ENCODE data around the gene GTPBP3. TPM values are rescaled to one million over a fixed set of nuclear protein-coding genes. Genes with fewer than 3 reads are reported as not detected.

Gene GTPBP3
- total and polyA plus RNA-seq, 8 donors = 16.9 to 29.0 (median 21.8) TPM

DNA sequence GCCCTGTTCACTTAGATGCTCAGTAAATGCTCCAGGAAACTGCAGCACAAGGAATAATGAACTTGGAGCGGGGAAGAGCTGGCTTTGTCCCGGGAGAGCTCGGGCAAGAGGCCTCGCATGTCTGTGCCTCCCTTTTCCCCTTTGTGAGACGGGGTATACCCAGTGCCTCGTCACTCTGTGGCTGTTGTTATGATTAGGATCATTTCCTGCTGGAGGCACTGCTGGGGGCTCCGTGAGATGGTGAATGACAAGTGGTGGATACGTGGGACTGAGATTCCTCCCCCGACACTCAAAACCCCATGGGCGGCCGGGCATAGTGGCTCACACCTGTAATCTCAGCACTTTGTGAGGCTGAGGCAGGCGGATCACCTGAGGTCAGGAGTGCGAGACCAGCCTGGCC is 40.9 kb downstream of the GTPBP3 start:
- H3K27me3 ChIP-seq = peaks cover 0 to 19% of the 10 kb centered on the region in 2 donors
- H3K9me3 ChIP-seq = no peaks in the 10 kb centered on the region
- TF ChIP-seq, protein P1, sequence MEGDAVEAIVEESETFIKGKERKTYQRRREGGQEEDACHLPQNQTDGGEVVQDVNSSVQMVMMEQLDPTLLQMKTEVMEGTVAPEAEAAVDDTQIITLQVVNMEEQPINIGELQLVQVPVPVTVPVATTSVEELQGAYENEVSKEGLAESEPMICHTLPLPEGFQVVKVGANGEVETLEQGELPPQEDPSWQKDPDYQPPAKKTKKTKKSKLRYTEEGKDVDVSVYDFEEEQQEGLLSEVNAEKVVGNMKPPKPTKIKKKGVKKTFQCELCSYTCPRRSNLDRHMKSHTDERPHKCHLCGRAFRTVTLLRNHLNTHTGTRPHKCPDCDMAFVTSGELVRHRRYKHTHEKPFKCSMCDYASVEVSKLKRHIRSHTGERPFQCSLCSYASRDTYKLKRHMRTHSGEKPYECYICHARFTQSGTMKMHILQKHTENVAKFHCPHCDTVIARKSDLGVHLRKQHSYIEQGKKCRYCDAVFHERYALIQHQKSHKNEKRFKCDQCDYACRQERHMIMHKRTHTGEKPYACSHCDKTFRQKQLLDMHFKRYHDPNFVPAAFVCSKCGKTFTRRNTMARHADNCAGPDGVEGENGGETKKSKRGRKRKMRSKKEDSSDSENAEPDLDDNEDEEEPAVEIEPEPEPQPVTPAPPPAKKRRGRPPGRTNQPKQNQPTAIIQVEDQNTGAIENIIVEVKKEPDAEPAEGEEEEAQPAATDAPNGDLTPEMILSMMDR (IDR thresholded peaks at IDR 0.05) = no peak
- no peaks in the 10 kb centered on the region for H3K36me3 ChIP-seq
- H3K4me1 ChIP-seq = peaks cover 0 to 35% of the 10 kb centered on the region in 2 donors
- intact Hi-C loops (cut with DNase I) = no loop called here
- no peak overlapping the region for H3K4me3 ChIP-seq
- no peak overlapping the region for H3K27ac ChIP-seq
- DNase-seq = no peak
- no peak for ATAC-seq

DNA sequence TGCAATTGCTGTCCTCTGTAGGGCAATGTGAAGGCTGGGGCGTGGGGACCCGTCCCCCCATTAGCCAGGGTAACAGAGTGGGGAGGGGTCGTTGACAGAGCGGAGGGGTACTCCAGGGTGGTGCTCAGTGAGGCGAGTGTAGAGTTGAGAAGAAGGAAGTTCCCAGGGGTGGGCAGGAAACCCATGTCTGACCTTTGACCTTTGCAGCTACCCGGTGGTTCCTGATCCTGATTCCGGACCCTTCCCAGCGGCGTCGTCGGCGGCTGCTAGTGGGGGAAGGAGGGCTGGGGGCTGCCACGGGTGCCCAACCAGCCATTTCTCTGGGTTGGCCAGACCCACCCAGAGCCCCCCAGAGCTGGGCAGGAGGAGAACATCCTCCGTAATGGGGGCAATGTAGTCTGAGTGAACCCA is 41.9 kb downstream of the GTPBP3 start:
- no peak for ATAC-seq
- Histone ChIP-seq H3K27ac (no peak overlapping the region), H3K9me3 (no peaks in the 10 kb centered on the region), H3K36me3 (no peaks in the 10 kb centered on the region), H3K4me3 (no peak overlapping the region), H3K4me1 (peaks cover 0 to 41% of the 10 kb centered on the region in 2 donors), H3K27me3 (peaks cover 0 to 19% of the 10 kb centered on the region in 2 donors)
- peak in 1 of 4 donors; percentile 40 for DNase-seq
- TF ChIP-seq, protein P1 (IDR thresholded peaks at IDR 0.05) = no peak
- intact Hi-C loops (cut with DNase I) = no loop called here

DNA sequence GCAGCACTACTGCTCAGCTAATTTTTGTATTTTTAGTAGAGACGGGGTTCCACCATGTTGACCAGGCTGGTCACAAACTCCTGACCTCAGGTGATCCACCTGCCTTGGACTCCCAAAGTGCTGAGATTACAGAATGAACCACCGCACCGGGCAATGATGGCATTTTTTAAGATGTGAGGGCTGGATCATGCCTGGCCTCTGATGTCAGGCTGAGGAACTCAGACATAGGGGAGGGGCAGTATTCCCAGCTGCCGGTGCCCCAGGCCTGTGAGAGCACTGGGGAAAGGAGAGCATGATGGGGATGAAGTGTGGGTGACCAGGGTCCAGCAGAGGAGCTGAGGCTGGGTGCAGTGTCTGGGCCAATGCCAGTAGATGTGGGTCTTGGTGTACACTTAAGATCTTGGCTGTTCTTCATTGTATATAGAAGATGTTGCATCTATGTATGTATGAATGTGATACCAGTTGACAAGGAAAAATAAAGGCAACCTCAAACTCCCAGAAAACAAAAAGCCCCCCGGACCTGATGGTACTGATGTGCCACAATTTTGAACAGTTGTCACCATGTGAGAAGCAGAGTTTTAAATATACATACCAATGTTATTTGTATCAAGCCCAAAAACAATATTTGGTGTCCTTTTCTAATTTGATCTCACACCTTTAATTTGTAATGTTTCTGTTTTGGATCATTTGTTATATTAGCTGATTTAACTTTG is 43.2 kb downstream of the GTPBP3 start:
- ATAC-seq (no peak), DNase-seq (no peak)
- Histone ChIP-seq H3K27me3 (peaks cover 0 to 19% of the 10 kb centered on the region in 2 donors), H3K4me3 (no peak overlapping the region), H3K36me3 (no peaks in the 10 kb centered on the region), H3K4me1 (peaks cover 0 to 42% of the 10 kb centered on the region in 2 donors), H3K27ac (no peak overlapping the region), H3K9me3 (no peaks in the 10 kb centered on the region)
- intact Hi-C loops (cut with DNase I) = loop anchor here in 1 of 2 donors (5.0 kb wide), 1 partner anchor 88 kb away; no protein-coding TSS in a partner anchor
- TF ChIP-seq, protein P1 (IDR thresholded peaks at IDR 0.05) = no peak

DNA sequence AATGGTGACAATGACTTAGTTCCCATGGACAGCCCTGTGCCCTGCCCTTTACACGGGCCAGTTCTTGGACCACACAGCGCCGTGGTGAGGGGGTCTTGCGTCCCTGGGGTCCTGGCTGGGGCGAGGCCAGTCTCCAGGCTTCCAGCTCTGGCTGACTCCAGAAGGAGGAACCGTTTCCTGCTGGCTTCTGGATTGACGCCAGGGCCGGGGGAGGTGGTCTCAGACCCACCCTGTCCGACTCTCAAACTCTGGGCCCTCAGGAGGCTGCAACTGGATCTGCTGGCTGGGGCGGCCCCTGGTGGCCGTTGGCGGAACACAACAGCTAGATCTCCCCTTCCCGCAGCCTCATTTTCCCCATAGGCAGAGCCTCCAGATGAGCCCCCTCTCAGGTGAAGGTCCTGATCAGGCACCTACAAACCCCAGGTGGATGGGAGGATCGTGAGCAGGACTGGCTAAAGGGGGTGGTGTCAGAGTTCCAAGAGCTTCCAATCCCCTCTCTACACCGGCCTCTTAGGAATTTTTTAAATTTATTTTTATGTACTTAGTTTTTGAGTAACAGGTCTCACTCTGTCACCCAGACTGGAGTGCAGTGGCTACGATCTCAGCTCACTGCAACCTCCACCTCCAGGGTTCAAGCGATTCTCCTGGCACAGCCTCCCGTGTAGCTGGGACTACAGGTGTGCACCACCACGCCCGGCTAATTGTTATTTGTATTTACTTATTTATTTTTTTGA is 48.7 kb downstream of the GTPBP3 start:
- peaks cover 0 to 3% of the 10 kb centered on the region in 2 donors for H3K9me3 ChIP-seq
- ATAC-seq = peak; percentile 68
- H3K27me3 ChIP-seq = peaks cover 0 to 16% of the 10 kb centered on the region in 2 donors
- TF ChIP-seq, protein P1 (IDR thresholded peaks at IDR 0.05) = peak; percentile 81 to 93
- intact Hi-C loops (cut with DNase I) = loop anchor here in 1 of 2 donors (2.0 kb wide), 1 partner anchor 39 kb away; no protein-coding TSS in a partner anchor
- H3K27ac ChIP-seq = no peak overlapping the region
- no peak overlapping the region for H3K4me3 ChIP-seq
- peak in 3 of 4 donors; percentile 58 to 90 (median 66) for DNase-seq
- no peaks in the 10 kb centered on the region for H3K36me3 ChIP-seq
- H3K4me1 ChIP-seq = peaks cover 0 to 34% of the 10 kb centered on the region in 2 donors

DNA sequence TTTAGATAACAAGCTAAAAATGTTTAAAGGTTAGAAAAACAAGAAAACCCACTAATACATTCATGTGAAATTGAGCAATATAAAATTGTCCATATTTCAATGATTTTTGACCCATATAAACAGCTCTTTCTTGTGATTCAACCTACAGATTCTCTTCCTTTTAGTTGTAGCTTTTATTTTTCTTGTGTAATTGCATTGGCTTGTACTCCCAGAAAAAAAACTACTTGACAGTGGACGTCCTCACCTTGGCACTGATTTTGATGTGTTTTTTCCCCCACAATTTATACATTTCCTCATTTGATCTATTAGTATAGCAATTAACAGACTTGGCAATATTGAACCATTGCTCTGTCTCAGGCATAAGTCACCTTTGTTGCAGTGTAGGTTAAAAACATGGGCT is 51.9 kb downstream of the GTPBP3 start:
- Histone ChIP-seq H3K4me3 (no peak overlapping the region), H3K4me1 (peaks cover 4 to 30% of the 10 kb centered on the region in 2 donors), H3K27me3 (peaks cover 0 to 39% of the 10 kb centered on the region in 2 donors), H3K9me3 (peaks cover 0 to 3% of the 10 kb centered on the region in 2 donors), H3K36me3 (no peaks in the 10 kb centered on the region), H3K27ac (no peak overlapping the region)
- no peak for ATAC-seq
- TF ChIP-seq, protein P1 (IDR thresholded peaks at IDR 0.05) = no peak
- DNase-seq = no peak
- intact Hi-C loops (cut with DNase I) = no loop called here
